ENCODE data around the gene EIF4A3. TPM values are rescaled to one million over a fixed set of nuclear protein-coding genes. Genes with fewer than 3 reads are reported as not detected.

The EIF4A3 gene
- total RNA-seq, 1 experiment from 2014 or later, result 124 TPM

DNA sequence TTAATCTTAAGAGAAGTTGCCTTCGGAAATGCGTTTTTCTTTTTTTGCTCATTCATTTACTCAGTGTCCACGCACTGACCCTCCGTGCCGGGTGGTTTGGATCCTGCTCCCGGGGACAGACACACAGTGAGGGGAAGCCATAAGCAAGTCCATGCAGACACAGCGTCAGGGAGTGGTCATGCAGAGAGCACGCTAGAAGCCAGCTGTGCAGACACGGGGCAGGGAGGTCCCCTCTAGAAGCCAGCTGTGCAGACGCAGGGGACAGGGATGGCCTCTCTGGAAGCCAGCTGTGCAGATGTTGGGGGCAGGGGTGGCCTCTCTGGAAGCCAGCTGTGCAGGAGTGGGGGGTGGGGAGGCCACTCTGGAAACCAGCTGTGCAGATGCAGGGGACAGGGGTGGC lies 40.8 kb downstream of the EIF4A3 start:
- Mint-ChIP-seq H3K36me3 (ENCODE audit: insufficient read depth, unreplicated experiment) (peaks cover 13% of the 10 kb centered on the region), H3K27me3 (ENCODE audit: unreplicated experiment) (no peaks in the 10 kb centered on the region), H3K4me1 (ENCODE audit: low read depth, unreplicated experiment) (peaks cover 13% of the 10 kb centered on the region), H3K4me3 (ENCODE audit: low read depth, unreplicated experiment) (no peak overlapping the region), H3K9me3 (ENCODE audit: low read depth, unreplicated experiment) (no peaks in the 10 kb centered on the region), H3K27ac (ENCODE audit: unreplicated experiment) (no peak overlapping the region)
- DNase-seq, result no peak
- CTCF ChIA-PET, result interaction anchor here (0.7 kb wide), 1 partner anchor 19 kb away, joined by 3 read pairs; no protein-coding TSS in a partner anchor
- intact Hi-C loops (cut with micrococcal nuclease; ENCODE audit: unreplicated experiment), result no loop called here
- BruUV-seq (replicated peaks), result no TSS peak
- TF ChIP-seq CTCF (IDR thresholded peaks at IDR 0.05; ENCODE audit: unreplicated experiment), result no peak

GRCh38 chr17:80105762-80106161 lies 41.2 kb downstream of the EIF4A3 start:
- TF ChIP-seq CTCF (IDR thresholded peaks at IDR 0.05; ENCODE audit: unreplicated experiment), result no peak
- Mint-ChIP-seq H3K36me3 (ENCODE audit: insufficient read depth, unreplicated experiment) (peaks cover 16% of the 10 kb centered on the region), H3K4me3 (ENCODE audit: low read depth, unreplicated experiment) (no peak overlapping the region), H3K9me3 (ENCODE audit: low read depth, unreplicated experiment) (no peaks in the 10 kb centered on the region), H3K27me3 (ENCODE audit: unreplicated experiment) (no peaks in the 10 kb centered on the region), H3K4me1 (ENCODE audit: low read depth, unreplicated experiment) (peaks cover 13% of the 10 kb centered on the region), H3K27ac (ENCODE audit: unreplicated experiment) (no peak overlapping the region)
- BruUV-seq (replicated peaks), result no TSS peak
- intact Hi-C loops (cut with micrococcal nuclease; ENCODE audit: unreplicated experiment), result no loop called here
- no peak for DNase-seq
- CTCF ChIA-PET, result interaction anchor here (0.7 kb wide), 1 partner anchor 19 kb away, joined by 3 read pairs; no protein-coding TSS in a partner anchor

- Mint-ChIP-seq H3K4me1 (ENCODE audit: low read depth, unreplicated experiment) (peaks cover 13% of the 10 kb centered on the region), H3K9me3 (ENCODE audit: low read depth, unreplicated experiment) (no peaks in the 10 kb centered on the region), H3K36me3 (ENCODE audit: insufficient read depth, unreplicated experiment) (peaks cover 17% of the 10 kb centered on the region), H3K27me3 (ENCODE audit: unreplicated experiment) (no peaks in the 10 kb centered on the region), H3K27ac (ENCODE audit: unreplicated experiment) (no peak overlapping the region), H3K4me3 (ENCODE audit: low read depth, unreplicated experiment) (no peak overlapping the region)
- no peak for DNase-seq
- no peak for TF ChIP-seq CTCF (IDR thresholded peaks at IDR 0.05; ENCODE audit: unreplicated experiment)
- intact Hi-C loops (cut with micrococcal nuclease; ENCODE audit: unreplicated experiment), result no loop called here
- no TSS peak for BruUV-seq (replicated peaks)
- CTCF ChIA-PET, result interaction anchor here (1.2 kb wide), 1 partner anchor 19 kb away, joined by 3 read pairs; no protein-coding TSS in a partner anchor
Measured at GRCh38 chr17:80104956-80105375, 42.0 kb downstream of the EIF4A3 start.

GRCh38 chr17:80104321-80104955 lies 42.5 kb downstream of the EIF4A3 start:
- Mint-ChIP-seq H3K27me3 (ENCODE audit: unreplicated experiment) (no peaks in the 10 kb centered on the region), H3K27ac (ENCODE audit: unreplicated experiment) (no peak overlapping the region), H3K4me3 (ENCODE audit: low read depth, unreplicated experiment) (no peak overlapping the region), H3K9me3 (ENCODE audit: low read depth, unreplicated experiment) (no peaks in the 10 kb centered on the region), H3K36me3 (ENCODE audit: insufficient read depth, unreplicated experiment) (peaks cover 17% of the 10 kb centered on the region), H3K4me1 (ENCODE audit: low read depth, unreplicated experiment) (peaks cover 13% of the 10 kb centered on the region)
- no peak for TF ChIP-seq CTCF (IDR thresholded peaks at IDR 0.05; ENCODE audit: unreplicated experiment)
- DNase-seq, result no peak
- no TSS peak for BruUV-seq (replicated peaks)
- intact Hi-C loops (cut with micrococcal nuclease; ENCODE audit: unreplicated experiment), result no loop called here
- CTCF ChIA-PET, result interaction anchor here (1.2 kb wide), 1 partner anchor 20 kb away, joined by 3 read pairs; no protein-coding TSS in a partner anchor
